HepG2 (cell line): ENCODE data around the gene ADGRF1. TPM values are rescaled to one million over a fixed set of nuclear protein-coding genes. Genes with fewer than 3 reads are reported as not detected.

ENCODE experiments used
- CBX5 ChIP-seq: sonication (generic); formaldehyde crosslinking; IDR thresholded peaks from 2 replicates; pipeline ENCODE4 v1.4.0; 2020; ENCODE audit warnings: missing genetic modification reagents, borderline replicate concordance
- MAFF ChIP-seq: IDR thresholded peaks from 2 replicates; pipeline ENCODE4 v1.6.1; 2011; ENCODE audit warnings: low read depth, low read length, improper control_type of control experiment
- POGZ ChIP-seq: sonication (generic); formaldehyde crosslinking; IDR thresholded peaks from 2 replicates; pipeline ENCODE4 v1.4.0; 2020; ENCODE audit warnings: mild to moderate bottlenecking, missing genetic modification reagents
- RFX3 ChIP-seq: IDR thresholded peaks from 2 replicates; pipeline ENCODE4 v1.6.1; 2016; ENCODE audit warnings: missing biosample characterization, missing genetic modification reagents
- SKI ChIP-seq: fragments of 450-650 bp; IDR thresholded peaks from one replicate; pipeline ENCODE4 v1.6.1; 2018; ENCODE audit warnings: mild to moderate bottlenecking; ENCODE audit not compliant: partially characterized antibody
- ZFP36 ChIP-seq: fragments of 150-350 bp; IDR thresholded peaks from 2 replicates; pipeline ENCODE4 v1.6.1; 2018; ENCODE audit warnings: borderline replicate concordance, low read length, low read depth; ENCODE audit not compliant: partially characterized antibody
- ZNF891 ChIP-seq: sonication (generic); formaldehyde crosslinking; IDR thresholded peaks from 2 replicates; pipeline ENCODE4 v1.5.0; 2020; ENCODE audit warnings: mild to moderate bottlenecking, missing genetic modification reagents
- polyA plus RNA-seq, 8 experiments: library from polyadenylated mRNA; depleted of rRNA in 3 of 8; stranded (reverse) in 7 of 8; unstranded in 1 of 8; fragments of >200 nt; fragmentation: Illumina TruSeq in 4 of 8; extraction: Trizol in 4 of 8; gene quantifications; 2 replicates each; pipeline versions ENCODE4 v1.2.1 to v1.2.3, GENCODE V29; 2011 to 2016; ENCODE audit warnings: low read depth in 4 of 8, missing spikeins in 1 of 8, mixed read lengths in 1 of 8; ENCODE audit not compliant: insufficient read depth in 1 of 8
- total RNA-seq, 5 experiments: library from RNA; depleted of rRNA; stranded (reverse); fragments of >200 nt; fragmentation: Illumina TruSeq; extraction: Trizol; gene quantifications; 2 replicates each; pipeline ENCODE4 v1.2.3, GENCODE V29; 2016; ENCODE audit warnings: low read depth in 1 of 5
- TF ChIP-seq, protein P1 (sequence below): sonication (generic); formaldehyde crosslinking; IDR thresholded peaks from 2 replicates; pipeline ENCODE4 v1.8.0; 2022; ENCODE audit warnings: missing genetic modification reagents, mild to moderate bottlenecking, inconsistent platforms, borderline replicate concordance
- TF ChIP-seq, protein P2 (sequence below): sonication (generic); formaldehyde crosslinking; IDR thresholded peaks from 2 replicates; pipeline ENCODE4 v1.4.0; 2020; ENCODE audit warnings: missing genetic modification reagents, mild to moderate bottlenecking, borderline replicate concordance
- TF ChIP-seq, protein P3 (sequence below): sonication (generic); formaldehyde crosslinking; IDR thresholded peaks from 2 replicates; pipeline ENCODE4 v1.5.1; 2020; ENCODE audit warnings: mild to moderate bottlenecking, missing genetic modification reagents, moderate library complexity
- TF ChIP-seq, protein P4 (sequence below): sonication (generic); formaldehyde crosslinking; IDR thresholded peaks from 2 replicates; pipeline ENCODE4 v1.5.1; 2020; ENCODE audit warnings: mild to moderate bottlenecking, missing genetic modification reagents, borderline replicate concordance
- TF ChIP-seq, protein P5 (sequence below): sonication (generic); formaldehyde crosslinking; IDR thresholded peaks from 2 replicates; pipeline ENCODE4 v1.5.1; 2020; ENCODE audit warnings: mild to moderate bottlenecking, moderate library complexity, missing genetic modification reagents
- TF ChIP-seq, protein P6 (sequence below): IDR thresholded peaks from 2 replicates; pipeline ENCODE4 v1.4.0; 2020; ENCODE audit warnings: mild to moderate bottlenecking, missing genetic modification reagents

ADGRF1 gene
- total and polyA plus RNA-seq, 2 of the 13 experiments (the other 11 are each of a cell fraction or from before 2014, with no cell fraction given): not detected

DNA sequence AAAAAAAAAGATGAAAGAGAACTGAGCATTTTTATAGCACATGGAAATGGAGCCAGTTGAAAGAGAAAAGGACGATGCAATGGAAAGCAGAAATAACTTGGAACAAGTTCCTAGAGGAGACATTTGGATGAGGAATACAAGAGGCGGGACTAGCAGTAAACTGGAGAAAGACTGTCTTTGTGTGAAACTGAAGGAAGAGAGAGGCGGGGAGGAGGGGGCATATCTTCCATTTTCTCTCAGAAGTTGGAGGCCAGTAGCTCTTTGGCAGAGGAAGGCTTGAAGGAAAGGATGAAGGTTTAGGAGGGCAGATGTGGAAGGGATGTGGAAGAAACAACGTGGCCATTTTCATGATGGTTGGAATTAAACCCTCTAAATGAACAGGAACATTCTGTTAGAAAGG, 33.0 kb upstream of the ADGRF1 start (continued):
- TF ChIP-seq ZFP36 (no peak), CBX5 (no peak), POGZ (no peak), ZNF891 (CRISPR knock-in tag) (no peak), MAFF (no peak), RFX3 (CRISPR knock-in tag) (no peak), SKI (no peak)
- TF ChIP-seq, protein P1, sequence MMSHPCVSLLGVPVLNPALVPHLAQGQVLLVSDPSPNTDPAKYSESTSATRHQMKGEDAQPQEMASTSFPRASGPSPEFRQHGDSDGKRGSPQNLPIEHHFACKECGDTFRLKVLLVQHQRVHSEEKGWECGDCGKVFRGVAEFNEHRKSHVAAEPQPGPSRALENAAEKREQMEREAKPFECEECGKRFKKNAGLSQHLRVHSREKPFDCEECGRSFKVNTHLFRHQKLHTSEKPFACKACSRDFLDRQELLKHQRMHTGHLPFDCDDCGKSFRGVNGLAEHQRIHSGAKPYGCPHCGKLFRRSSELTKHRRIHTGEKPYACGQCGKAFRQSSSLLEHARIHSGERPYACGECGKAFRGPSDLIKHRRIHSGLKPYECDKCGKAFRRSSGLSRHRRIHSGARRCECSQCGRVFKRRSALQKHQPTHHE (CRISPR knock-in tag): no peak
- TF ChIP-seq, protein P2, sequence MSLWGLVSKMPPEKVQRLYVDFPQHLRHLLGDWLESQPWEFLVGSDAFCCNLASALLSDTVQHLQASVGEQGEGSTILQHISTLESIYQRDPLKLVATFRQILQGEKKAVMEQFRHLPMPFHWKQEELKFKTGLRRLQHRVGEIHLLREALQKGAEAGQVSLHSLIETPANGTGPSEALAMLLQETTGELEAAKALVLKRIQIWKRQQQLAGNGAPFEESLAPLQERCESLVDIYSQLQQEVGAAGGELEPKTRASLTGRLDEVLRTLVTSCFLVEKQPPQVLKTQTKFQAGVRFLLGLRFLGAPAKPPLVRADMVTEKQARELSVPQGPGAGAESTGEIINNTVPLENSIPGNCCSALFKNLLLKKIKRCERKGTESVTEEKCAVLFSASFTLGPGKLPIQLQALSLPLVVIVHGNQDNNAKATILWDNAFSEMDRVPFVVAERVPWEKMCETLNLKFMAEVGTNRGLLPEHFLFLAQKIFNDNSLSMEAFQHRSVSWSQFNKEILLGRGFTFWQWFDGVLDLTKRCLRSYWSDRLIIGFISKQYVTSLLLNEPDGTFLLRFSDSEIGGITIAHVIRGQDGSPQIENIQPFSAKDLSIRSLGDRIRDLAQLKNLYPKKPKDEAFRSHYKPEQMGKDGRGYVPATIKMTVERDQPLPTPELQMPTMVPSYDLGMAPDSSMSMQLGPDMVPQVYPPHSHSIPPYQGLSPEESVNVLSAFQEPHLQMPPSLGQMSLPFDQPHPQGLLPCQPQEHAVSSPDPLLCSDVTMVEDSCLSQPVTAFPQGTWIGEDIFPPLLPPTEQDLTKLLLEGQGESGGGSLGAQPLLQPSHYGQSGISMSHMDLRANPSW: no peak
- TF ChIP-seq, protein P3, sequence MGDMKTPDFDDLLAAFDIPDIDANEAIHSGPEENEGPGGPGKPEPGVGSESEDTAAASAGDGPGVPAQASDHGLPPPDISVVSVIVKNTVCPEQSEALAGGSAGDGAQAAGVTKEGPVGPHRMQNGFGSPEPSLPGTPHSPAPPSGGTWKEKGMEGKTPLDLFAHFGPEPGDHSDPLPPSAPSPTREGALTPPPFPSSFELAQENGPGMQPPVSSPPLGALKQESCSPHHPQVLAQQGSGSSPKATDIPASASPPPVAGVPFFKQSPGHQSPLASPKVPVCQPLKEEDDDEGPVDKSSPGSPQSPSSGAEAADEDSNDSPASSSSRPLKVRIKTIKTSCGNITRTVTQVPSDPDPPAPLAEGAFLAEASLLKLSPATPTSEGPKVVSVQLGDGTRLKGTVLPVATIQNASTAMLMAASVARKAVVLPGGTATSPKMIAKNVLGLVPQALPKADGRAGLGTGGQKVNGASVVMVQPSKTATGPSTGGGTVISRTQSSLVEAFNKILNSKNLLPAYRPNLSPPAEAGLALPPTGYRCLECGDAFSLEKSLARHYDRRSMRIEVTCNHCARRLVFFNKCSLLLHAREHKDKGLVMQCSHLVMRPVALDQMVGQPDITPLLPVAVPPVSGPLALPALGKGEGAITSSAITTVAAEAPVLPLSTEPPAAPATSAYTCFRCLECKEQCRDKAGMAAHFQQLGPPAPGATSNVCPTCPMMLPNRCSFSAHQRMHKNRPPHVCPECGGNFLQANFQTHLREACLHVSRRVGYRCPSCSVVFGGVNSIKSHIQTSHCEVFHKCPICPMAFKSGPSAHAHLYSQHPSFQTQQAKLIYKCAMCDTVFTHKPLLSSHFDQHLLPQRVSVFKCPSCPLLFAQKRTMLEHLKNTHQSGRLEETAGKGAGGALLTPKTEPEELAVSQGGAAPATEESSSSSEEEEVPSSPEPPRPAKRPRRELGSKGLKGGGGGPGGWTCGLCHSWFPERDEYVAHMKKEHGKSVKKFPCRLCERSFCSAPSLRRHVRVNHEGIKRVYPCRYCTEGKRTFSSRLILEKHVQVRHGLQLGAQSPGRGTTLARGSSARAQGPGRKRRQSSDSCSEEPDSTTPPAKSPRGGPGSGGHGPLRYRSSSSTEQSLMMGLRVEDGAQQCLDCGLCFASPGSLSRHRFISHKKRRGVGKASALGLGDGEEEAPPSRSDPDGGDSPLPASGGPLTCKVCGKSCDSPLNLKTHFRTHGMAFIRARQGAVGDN (CRISPR knock-in tag): 0 out of 2 replicates have a peak, but pooled peaks have one; percentile 1
- TF ChIP-seq, protein P4, sequence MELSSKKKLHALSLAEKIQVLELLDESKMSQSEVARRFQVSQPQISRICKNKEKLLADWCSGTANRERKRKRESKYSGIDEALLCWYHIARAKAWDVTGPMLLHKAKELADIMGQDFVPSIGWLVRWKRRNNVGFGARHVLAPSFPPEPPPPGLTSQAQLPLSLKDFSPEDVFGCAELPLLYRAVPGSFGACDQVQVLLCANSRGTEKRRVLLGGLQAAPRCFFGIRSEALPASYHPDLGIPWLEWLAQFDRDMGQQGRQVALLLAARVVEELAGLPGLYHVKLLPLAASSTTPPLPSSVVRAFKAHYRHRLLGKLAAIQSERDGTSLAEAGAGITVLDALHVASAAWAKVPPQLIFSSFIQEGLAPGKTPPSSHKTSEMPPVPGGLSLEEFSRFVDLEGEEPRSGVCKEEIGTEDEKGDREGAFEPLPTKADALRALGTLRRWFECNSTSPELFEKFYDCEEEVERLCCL (CRISPR knock-in tag): no peak
- TF ChIP-seq, protein P5, sequence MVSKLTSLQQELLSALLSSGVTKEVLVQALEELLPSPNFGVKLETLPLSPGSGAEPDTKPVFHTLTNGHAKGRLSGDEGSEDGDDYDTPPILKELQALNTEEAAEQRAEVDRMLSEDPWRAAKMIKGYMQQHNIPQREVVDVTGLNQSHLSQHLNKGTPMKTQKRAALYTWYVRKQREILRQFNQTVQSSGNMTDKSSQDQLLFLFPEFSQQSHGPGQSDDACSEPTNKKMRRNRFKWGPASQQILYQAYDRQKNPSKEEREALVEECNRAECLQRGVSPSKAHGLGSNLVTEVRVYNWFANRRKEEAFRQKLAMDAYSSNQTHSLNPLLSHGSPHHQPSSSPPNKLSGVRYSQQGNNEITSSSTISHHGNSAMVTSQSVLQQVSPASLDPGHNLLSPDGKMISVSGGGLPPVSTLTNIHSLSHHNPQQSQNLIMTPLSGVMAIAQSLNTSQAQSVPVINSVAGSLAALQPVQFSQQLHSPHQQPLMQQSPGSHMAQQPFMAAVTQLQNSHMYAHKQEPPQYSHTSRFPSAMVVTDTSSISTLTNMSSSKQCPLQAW (CRISPR knock-in tag): no peak
- TF ChIP-seq, protein P6, sequence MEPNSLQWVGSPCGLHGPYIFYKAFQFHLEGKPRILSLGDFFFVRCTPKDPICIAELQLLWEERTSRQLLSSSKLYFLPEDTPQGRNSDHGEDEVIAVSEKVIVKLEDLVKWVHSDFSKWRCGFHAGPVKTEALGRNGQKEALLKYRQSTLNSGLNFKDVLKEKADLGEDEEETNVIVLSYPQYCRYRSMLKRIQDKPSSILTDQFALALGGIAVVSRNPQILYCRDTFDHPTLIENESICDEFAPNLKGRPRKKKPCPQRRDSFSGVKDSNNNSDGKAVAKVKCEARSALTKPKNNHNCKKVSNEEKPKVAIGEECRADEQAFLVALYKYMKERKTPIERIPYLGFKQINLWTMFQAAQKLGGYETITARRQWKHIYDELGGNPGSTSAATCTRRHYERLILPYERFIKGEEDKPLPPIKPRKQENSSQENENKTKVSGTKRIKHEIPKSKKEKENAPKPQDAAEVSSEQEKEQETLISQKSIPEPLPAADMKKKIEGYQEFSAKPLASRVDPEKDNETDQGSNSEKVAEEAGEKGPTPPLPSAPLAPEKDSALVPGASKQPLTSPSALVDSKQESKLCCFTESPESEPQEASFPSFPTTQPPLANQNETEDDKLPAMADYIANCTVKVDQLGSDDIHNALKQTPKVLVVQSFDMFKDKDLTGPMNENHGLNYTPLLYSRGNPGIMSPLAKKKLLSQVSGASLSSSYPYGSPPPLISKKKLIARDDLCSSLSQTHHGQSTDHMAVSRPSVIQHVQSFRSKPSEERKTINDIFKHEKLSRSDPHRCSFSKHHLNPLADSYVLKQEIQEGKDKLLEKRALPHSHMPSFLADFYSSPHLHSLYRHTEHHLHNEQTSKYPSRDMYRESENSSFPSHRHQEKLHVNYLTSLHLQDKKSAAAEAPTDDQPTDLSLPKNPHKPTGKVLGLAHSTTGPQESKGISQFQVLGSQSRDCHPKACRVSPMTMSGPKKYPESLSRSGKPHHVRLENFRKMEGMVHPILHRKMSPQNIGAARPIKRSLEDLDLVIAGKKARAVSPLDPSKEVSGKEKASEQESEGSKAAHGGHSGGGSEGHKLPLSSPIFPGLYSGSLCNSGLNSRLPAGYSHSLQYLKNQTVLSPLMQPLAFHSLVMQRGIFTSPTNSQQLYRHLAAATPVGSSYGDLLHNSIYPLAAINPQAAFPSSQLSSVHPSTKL (CRISPR knock-in tag): 0 out of 2 replicates have a peak, but pooled peaks have one; percentile 26
